H1 (cell line): ENCODE results near the gene CD58. TPM values are rescaled to one million over a fixed set of nuclear protein-coding genes. Genes with fewer than 3 reads are reported as not detected.

Experiments
- CTCF ChIA-PET: fragments of 300-600 bp; sonication (Branson Sonifier 250); formaldehyde crosslinking; loops from one replicate; lab custom pipeline; 2021; ENCODE audit not compliant: partially characterized antibody; lab: Charles Lee
- POLR2A ChIA-PET: fragments of 300-600 bp; sonication (Branson Sonifier 250); formaldehyde crosslinking; loops from one replicate; lab custom pipeline; 2021; ENCODE audit warnings: inconsistent platforms; ENCODE audit not compliant: partially characterized antibody; lab: Charles Lee
- DNase-seq, 2 experiments: peaks; one replicate each; pipeline versions ENCODE4 v3.0.0 to v3.0.0-alpha.2; 2010 to 2022; ENCODE audit warnings: low spot score in 2 of 2, low read depth in 1 of 2, mixed read lengths in 1 of 2
- FAIRE-seq: peaks from 2 replicates; lab custom pipeline; 2011; peaks lifted over from hg19 to GRCh38; lab: Jason Lieb, UNC
- H2AFZ ChIP-seq: 2 replicates; pipeline ENCODE4 v1.8.1; 2012; ENCODE audit warnings: low read length, inconsistent platforms
- H2AK5ac ChIP-seq: 2 replicates; pipeline ENCODE4 v1.6.1; 2013; ENCODE audit warnings: low read depth, low read length
- H2BK120ac ChIP-seq: replicated peaks from 2 replicates; pipeline ENCODE3; 2013; ENCODE audit warnings: low read depth, low read length, inconsistent platforms
- H2BK12ac ChIP-seq: 2 replicates; pipeline ENCODE4 v1.6.1; 2013; ENCODE audit warnings: low read depth, low read length
- H2BK15ac ChIP-seq: 2 replicates; pipeline ENCODE4 v1.6.1; 2013; ENCODE audit warnings: low read length
- H2BK20ac ChIP-seq: 2 replicates; pipeline ENCODE4 v1.6.1; 2013; ENCODE audit warnings: low read length
- H2BK5ac ChIP-seq: 2 replicates; pipeline ENCODE4 v1.6.1; 2013; ENCODE audit warnings: low read depth, low read length
- H3K14ac ChIP-seq: 2 replicates; pipeline ENCODE4 v1.6.1; 2013; ENCODE audit warnings: inconsistent platforms; ENCODE audit not compliant: insufficient read length
- H3K18ac ChIP-seq: 2 replicates; pipeline ENCODE4 v1.6.1; 2013; ENCODE audit warnings: low read length; ENCODE audit errors: extremely low read depth
- H3K23ac ChIP-seq: 2 replicates; pipeline ENCODE4 v1.6.1; 2013; ENCODE audit warnings: inconsistent platforms; ENCODE audit not compliant: insufficient read length
- H3K23me2 ChIP-seq: 2 replicates; pipeline ENCODE4 v1.6.1; 2013; ENCODE audit warnings: low read depth, low read length
- H3K27ac ChIP-seq: 2 replicates; pipeline ENCODE4 v1.6.1; 2011; ENCODE audit warnings: low read depth, low read length, inconsistent platforms
- H3K27me3 ChIP-seq, 4 experiments: replicated peaks in 1 of 4; 1 replicate in 1 of 4; 2 replicates in 3 of 4; pipeline versions ENCODE4 v1.6.1 to v1.8.1; 2011 to 2013; ENCODE audit warnings: low read length in 3 of 4, mild to moderate bottlenecking in 3 of 4, inconsistent platforms in 2 of 4, mixed read lengths in 2 of 4, moderate library complexity in 1 of 4; ENCODE audit not compliant: control insufficient read depth in 3 of 4, insufficient read depth in 3 of 4; ENCODE audit errors: extremely low read depth in 1 of 4
- H3K36me3 ChIP-seq, 4 experiments: 2 replicates each; pipeline versions ENCODE4 v1.6.1 to v1.8.1; 2011 to 2013; ENCODE audit warnings: mild to moderate bottlenecking in 4 of 4, low read length in 3 of 4, moderate library complexity in 2 of 4, control low read depth in 1 of 4, inconsistent platforms in 1 of 4; ENCODE audit not compliant: insufficient read depth in 4 of 4, control insufficient read depth in 2 of 4
- H3K4ac ChIP-seq: replicated peaks from 2 replicates; pipeline ENCODE3; 2013; ENCODE audit warnings: low read length, low read depth, mixed read lengths, inconsistent platforms; ENCODE audit not compliant: insufficient read length
- H3K4me1 ChIP-seq, 4 experiments: replicated peaks in 1 of 4; 1 replicate in 1 of 4; 2 replicates in 3 of 4; pipeline versions ENCODE4 v1.6.1 to v1.8.1; 2011 to 2013; ENCODE audit warnings: low read length in 3 of 4, inconsistent platforms in 2 of 4, mixed read lengths in 1 of 4; ENCODE audit not compliant: insufficient read depth in 4 of 4, control insufficient read depth in 3 of 4
- H3K4me2 ChIP-seq, 2 experiments: 2 replicates each; pipeline versions ENCODE4 v1.6.1 to v1.8.1; 2011 to 2013; ENCODE audit warnings: low read depth in 2 of 2, low read length in 2 of 2, control low read depth in 1 of 2, inconsistent platforms in 1 of 2, mild to moderate bottlenecking in 1 of 2; ENCODE audit not compliant: insufficient read depth in 1 of 2
- H3K4me3 ChIP-seq, 4 experiments: fragments of 200-600, 300-600 bp in 1 of 4; sonication (generic), shearing (Covaris generic), sonication (Bioruptor Twin) in 1 of 4; 2 replicates each; pipeline versions ENCODE4 v1.5.1 to v1.8.1; 2011 to 2016; ENCODE audit warnings: low read length in 4 of 4, low read depth in 3 of 4, control low read depth in 2 of 4, inconsistent platforms in 2 of 4, mild to moderate bottlenecking in 2 of 4, mixed read lengths in 1 of 4, moderate library complexity in 1 of 4; ENCODE audit not compliant: insufficient read depth in 2 of 4; ENCODE audit errors: extremely low read depth in 1 of 4
- H3K56ac ChIP-seq: replicated peaks from 2 replicates; pipeline ENCODE3; 2013; ENCODE audit warnings: low read depth, mild to moderate bottlenecking, mixed read lengths, low read length, inconsistent platforms; ENCODE audit not compliant: insufficient read length
- H3K79me1 ChIP-seq: 2 replicates; pipeline ENCODE4 v1.6.1; 2013; ENCODE audit warnings: low read depth, low read length, control low read depth
- H3K79me2 ChIP-seq, 2 experiments: 2 replicates each; pipeline versions ENCODE4 v1.6.1 to v1.8.1; 2012 to 2013; ENCODE audit warnings: low read length in 2 of 2, mild to moderate bottlenecking in 2 of 2, inconsistent platforms in 1 of 2; ENCODE audit not compliant: insufficient read depth in 2 of 2, control insufficient read depth in 1 of 2
- H3K9ac ChIP-seq, 4 experiments: replicated peaks in 1 of 4; 1 replicate in 1 of 4; 2 replicates in 3 of 4; pipeline versions ENCODE4 v1.6.1 to v1.8.1; 2011 to 2013; ENCODE audit warnings: low read depth in 3 of 4, low read length in 3 of 4, control low read depth in 2 of 4, mild to moderate bottlenecking in 2 of 4, moderate library complexity in 2 of 4, inconsistent platforms in 1 of 4; ENCODE audit errors: extremely low read depth in 1 of 4
- H3K9me3 ChIP-seq, 2 experiments: 2 replicates each; pipeline versions ENCODE4 v1.6.1 to v1.8.1; 2012 to 2013; ENCODE audit warnings: mild to moderate bottlenecking in 2 of 2, moderate library complexity in 2 of 2, control low read depth in 1 of 2, inconsistent platforms in 1 of 2, low read depth in 1 of 2, low read length in 1 of 2, mixed read lengths in 1 of 2; ENCODE audit not compliant: insufficient read depth in 2 of 2
- H4K20me1 ChIP-seq, 2 experiments: replicated peaks in 1 of 2; 2 replicates each; pipeline versions ENCODE3 to v1.8.1; 2011 to 2013; ENCODE audit warnings: inconsistent platforms in 2 of 2, low read length in 2 of 2, mild to moderate bottlenecking in 1 of 2; ENCODE audit not compliant: insufficient read depth in 2 of 2, control insufficient read depth in 1 of 2
- H4K5ac ChIP-seq: 2 replicates; pipeline ENCODE4 v1.6.1; 2013; ENCODE audit warnings: low read length, low read depth, mixed read lengths, inconsistent platforms; ENCODE audit not compliant: insufficient read length
- H4K8ac ChIP-seq: 2 replicates; pipeline ENCODE4 v1.8.0; 2013; ENCODE audit warnings: mild to moderate bottlenecking, moderate library complexity, low read length, inconsistent platforms; ENCODE audit not compliant: insufficient read depth; ENCODE audit errors: extremely low read depth
- H4K91ac ChIP-seq: replicated peaks from 2 replicates; pipeline ENCODE3; 2013; ENCODE audit warnings: low read length, mixed read lengths, inconsistent platforms; ENCODE audit not compliant: insufficient read length
- TEAD4 ChIP-seq: IDR thresholded peaks from 2 replicates; pipeline ENCODE4 v1.6.1; 2012; ENCODE audit warnings: low read depth, low read length, inconsistent platforms, mixed read lengths
- WGBS, 2 experiments: shearing (Covaris generic) in 1 of 2; methylation state at CpG; one replicate each; pipeline versions ENCODE4 v1.1.6 to v1.1.7; 2013 to 2015; ENCODE audit warnings: low lambda C conversion rate in 2 of 2, mixed read lengths in 2 of 2, inconsistent platforms in 1 of 2, low coverage in 1 of 2, missing lambda C conversion rate in 1 of 2; ENCODE audit not compliant: insufficient replicate concordance in 2 of 2, insufficient coverage in 1 of 2, insufficient read length in 1 of 2; ENCODE audit errors: extremely low coverage in 1 of 2, missing lambda C conversion rate in 1 of 2; 5-methylcytosine and 5-hydroxymethylcytosine counted together
- polyA plus RNA-seq, 7 experiments: library from polyadenylated mRNA; depleted of rRNA in 3 of 7; stranded (reverse) in 5 of 7; unstranded in 2 of 7; fragments of >200 nt in 5 of 7; fragments of 200-250 nt in 2 of 7; gene quantifications; 1 replicate in 5 of 7; 2 replicates in 1 of 7; 4 replicates in 1 of 7; pipeline versions ENCODE4 v1.2.1 to v1.2.3, GENCODE V29; 2011 to 2013; ENCODE audit warnings: missing spikeins in 2 of 7, mixed read lengths in 2 of 7
- total RNA-seq: library from RNA; stranded (reverse); fragmentation: NEBNext Ultra II Directional; extraction: Animal tissue kit (Norgen Biotek cat#: 25700); gene quantifications from 2 replicates; pipeline ENCODE4 v1.2.1, GENCODE V29; 2021

Gene CD58
- total and polyA plus RNA-seq, 2 of the 8 experiments (the other 6 are each of a cell fraction or from before 2014, with no cell fraction given), result 5.3 to 5.5 TPM

GRCh38 chr1:116477429-116477828 lies 93.4 kb downstream of the CD58 start:
- no peaks in the 10 kb centered on the region for H3K79me1 ChIP-seq
- H3K56ac ChIP-seq, result no peak overlapping the region
- no peak overlapping the region for H4K91ac ChIP-seq
- peaks cover 2 to 5% (median 4%) of the 10 kb centered on the region in 4 experiments; a peak in 5 of 7 replicates for H3K4me1 ChIP-seq
- no peak overlapping the region for H3K4me3 ChIP-seq
- no peaks in the 10 kb centered on the region for H3K23me2 ChIP-seq
- H3K14ac ChIP-seq, result no peak overlapping the region
- WGBS, 2 experiments, result 79% methylated on average over 3 of the region's 3 CpGs; no CpG with 5 or more reads in 1 of the 2 experiments
- H2BK5ac ChIP-seq, result no peak overlapping the region
- H4K8ac ChIP-seq, result no peak overlapping the region; the same call in 1 of the 2 replicates
- H3K27ac ChIP-seq, result no peak overlapping the region
- no peak overlapping the region for H2BK120ac ChIP-seq
- ChIA-PET POLR2A (no interaction called here), CTCF (interaction anchor here (1.2 to 3.0 kb wide), 4 partner anchors 8 to 338 kb away, joined by 3 to 13 read pairs (median 6); no protein-coding TSS in a partner anchor)
- H3K9me3 ChIP-seq, result no peaks in the 10 kb centered on the region
- no peak overlapping the region for H2BK15ac ChIP-seq
- no peaks in the 10 kb centered on the region for H3K27me3 ChIP-seq
- no peak for DNase-seq
- no peaks in the 10 kb centered on the region for H3K36me3 ChIP-seq
- H2AFZ ChIP-seq, result peak overlapping the region; percentile 71; the same call in 1 of the 2 replicates
- no peaks in the 10 kb centered on the region for H3K79me2 ChIP-seq
- no peak overlapping the region for H3K4me2 ChIP-seq
- no peak overlapping the region for H4K5ac ChIP-seq
- no peak for FAIRE-seq
- no peak for TF ChIP-seq TEAD4
- TF ChIP-seq, all 59 proteins: peak for 0
- no peak overlapping the region for H3K23ac ChIP-seq
- H3K4ac ChIP-seq, result no peak overlapping the region
- H3K18ac ChIP-seq, result no peak overlapping the region
- H2BK20ac ChIP-seq, result no peak overlapping the region
- H3K9ac ChIP-seq, result no peak overlapping the region
- no peaks in the 10 kb centered on the region for H4K20me1 ChIP-seq
- no peak overlapping the region for H2BK12ac ChIP-seq
- H2AK5ac ChIP-seq, result no peak overlapping the region
